Activated T-cell treated with anti-CD3 and anti-CD28 coated beads for 48 hours (primary cell): ENCODE data around the gene LSAMP.

Experiments used
- DNase-seq: peaks from one replicate; pipeline ENCODE4 v3.0.0-alpha.2; 2020; ENCODE audit warnings: low read depth

The LSAMP gene

GRCh38 chr3:116288485-116288884 is 156.8 kb downstream of the LSAMP start:
- DNase-seq: no peak

GRCh38 chr3:116285781-116286421 is 159.4 kb downstream of the LSAMP start:
- DNase-seq: no peak

GRCh38 chr3:116281313-116282143 is 163.8 kb downstream of the LSAMP start:
- no peak for DNase-seq

GRCh38 chr3:116280130-116280740 is 165.1 kb downstream of the LSAMP start:
- DNase-seq: no peak

GRCh38 chr3:116276675-116277074 is 168.6 kb downstream of the LSAMP start:
- DNase-seq: no peak

GRCh38 chr3:116270056-116270455 is 175.2 kb downstream of the LSAMP start:
- DNase-seq: no peak

GRCh38 chr3:116267116-116267515 is 178.2 kb downstream of the LSAMP start:
- no peak for DNase-seq

- no peak for DNase-seq
Measured at GRCh38 chr3:116265976-116266584, 179.2 kb downstream of the LSAMP start.

GRCh38 chr3:116265320-116265695 is 180.0 kb downstream of the LSAMP start:
- DNase-seq: no peak

GRCh38 chr3:116264546-116265319 is 180.6 kb downstream of the LSAMP start:
- DNase-seq: no peak

- no peak for DNase-seq
Measured at GRCh38 chr3:116263842-116264545, 181.3 kb downstream of the LSAMP start.

GRCh38 chr3:116260491-116260890 is 184.8 kb downstream of the LSAMP start:
- no peak for DNase-seq

GRCh38 chr3:116259984-116260383 is 185.3 kb downstream of the LSAMP start:
- DNase-seq: no peak

GRCh38 chr3:116256843-116257485 is 188.3 kb downstream of the LSAMP start:
- no peak for DNase-seq

GRCh38 chr3:116254541-116254940 is 190.7 kb downstream of the LSAMP start:
- no peak for DNase-seq

- DNase-seq: no peak
Measured at GRCh38 chr3:116253511-116253910, 191.8 kb downstream of the LSAMP start.

- DNase-seq: no peak
Measured at GRCh38 chr3:116247605-116248004, 197.7 kb downstream of the LSAMP start.

GRCh38 chr3:116246406-116246980 is 198.8 kb downstream of the LSAMP start:
- DNase-seq: no peak

- no peak for DNase-seq
Measured at GRCh38 chr3:116242825-116243224, 202.5 kb downstream of the LSAMP start.

GRCh38 chr3:116241677-116242076 is 203.6 kb downstream of the LSAMP start:
- DNase-seq: no peak
